HG02798 (cell line): ENCODE measurements around the gene ANTXR1.
"Not testable (repeated sequence)": the region's sequence is repeated elsewhere in the genome, so short reads cannot be mapped to it uniquely, and the experiment has no call there.

ENCODE experiments used
- ATAC-seq: cut with Tn5 transposase; IDR thresholded peaks from one replicate; pipeline ENCODE4 v1.9.1; 2021; ENCODE audit warnings: mild to moderate bottlenecking; ENCODE audit not compliant: unreplicated experiment, poor library complexity

ANTXR1 gene

GRCh38 chr2:69247583-69247982 lies 234.6 kb downstream of the ANTXR1 start:
- ATAC-seq: no peak

GRCh38 chr2:69248232-69248631 lies 235.3 kb downstream of the ANTXR1 start:
- no peak for ATAC-seq

- ATAC-seq: no peak
Measured at GRCh38 chr2:69250981-69251380, 238.0 kb downstream of the ANTXR1 start.

GRCh38 chr2:69251943-69252342 lies 239.0 kb downstream of the ANTXR1 start:
- ATAC-seq: no peak

- no peak for ATAC-seq
Measured at GRCh38 chr2:69253112-69253511, 240.1 kb downstream of the ANTXR1 start.

DNA sequence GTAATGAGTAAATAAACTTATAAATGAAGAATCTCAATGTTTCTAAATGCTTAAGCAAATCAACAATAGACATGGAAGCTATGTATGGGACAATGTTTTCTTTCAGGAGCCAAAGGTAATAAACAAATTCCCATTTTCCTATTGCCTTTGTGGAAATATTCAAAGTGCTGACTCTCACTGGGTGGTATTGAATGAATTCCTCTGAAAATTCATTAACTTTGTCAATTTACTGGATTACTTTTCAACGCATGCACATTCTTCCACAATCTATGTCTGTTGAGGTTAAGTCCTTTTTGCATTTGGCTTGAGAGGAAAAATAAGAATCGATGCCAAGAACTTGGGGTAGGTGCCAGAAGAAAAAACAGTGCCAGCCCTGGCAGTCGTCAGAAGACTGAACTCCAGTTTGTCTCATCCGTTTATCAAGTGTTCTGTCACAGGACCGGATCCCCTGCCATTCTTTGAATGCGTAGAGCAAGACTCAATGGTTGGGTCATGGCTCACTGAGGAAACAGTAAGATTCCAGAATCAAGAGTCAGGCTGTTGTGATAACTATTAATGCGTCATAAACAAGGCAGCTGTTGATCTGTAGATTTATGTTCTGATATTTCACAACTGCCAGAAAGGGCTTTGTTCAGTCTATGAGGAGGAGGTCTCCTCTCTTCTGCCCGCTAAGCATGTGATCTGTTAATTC lies 240.8 kb downstream of the ANTXR1 start:
- ATAC-seq: no peak

GRCh38 chr2:69255760-69256159 lies 242.8 kb downstream of the ANTXR1 start:
- no peak for ATAC-seq

- ATAC-seq: not testable (repeated sequence)
Measured at GRCh38 chr2:69259994-69260591, 247.1 kb downstream of the ANTXR1 start.

- ATAC-seq: no peak
Measured at GRCh38 chr2:69260666-69261065, 247.7 kb downstream of the ANTXR1 start.

- ATAC-seq: no peak
Measured at GRCh38 chr2:69269330-69269729, 256.4 kb downstream of the ANTXR1 start.

- no peak for ATAC-seq
Measured at GRCh38 chr2:69271831-69272257, 258.9 kb downstream of the ANTXR1 start.

DNA sequence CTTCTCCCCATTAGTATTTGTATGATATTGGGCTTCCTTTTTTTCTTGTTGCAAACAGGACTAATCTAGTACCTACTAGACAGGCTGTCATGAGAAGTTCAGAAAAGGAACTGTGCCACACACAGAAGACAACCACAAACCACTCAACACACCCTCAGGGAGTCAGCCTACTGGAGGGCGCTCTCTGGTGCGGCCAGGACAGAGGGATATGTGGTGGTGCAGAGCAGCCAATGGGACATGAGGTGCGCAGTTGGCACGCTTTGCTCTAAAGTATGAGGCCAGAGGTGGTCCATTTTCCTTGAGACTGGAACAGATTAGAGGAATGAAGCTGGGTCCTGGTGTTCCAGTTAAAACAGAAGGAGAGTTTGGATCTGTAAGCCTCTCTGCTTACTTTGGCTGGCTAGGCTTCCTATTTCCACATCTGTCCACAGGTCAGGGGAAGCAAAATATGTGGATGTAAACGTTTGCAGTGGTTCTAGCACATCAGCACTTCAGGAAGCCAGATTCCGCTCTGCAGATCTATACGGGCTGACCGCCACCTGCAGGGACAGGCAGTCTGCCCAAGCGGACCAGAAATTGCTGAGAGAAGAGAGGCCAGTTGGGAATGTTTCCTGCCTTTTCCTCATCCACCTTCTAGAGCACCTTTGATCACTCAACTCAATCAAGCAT lies 260.0 kb downstream of the ANTXR1 start:
- ATAC-seq: no peak

DNA sequence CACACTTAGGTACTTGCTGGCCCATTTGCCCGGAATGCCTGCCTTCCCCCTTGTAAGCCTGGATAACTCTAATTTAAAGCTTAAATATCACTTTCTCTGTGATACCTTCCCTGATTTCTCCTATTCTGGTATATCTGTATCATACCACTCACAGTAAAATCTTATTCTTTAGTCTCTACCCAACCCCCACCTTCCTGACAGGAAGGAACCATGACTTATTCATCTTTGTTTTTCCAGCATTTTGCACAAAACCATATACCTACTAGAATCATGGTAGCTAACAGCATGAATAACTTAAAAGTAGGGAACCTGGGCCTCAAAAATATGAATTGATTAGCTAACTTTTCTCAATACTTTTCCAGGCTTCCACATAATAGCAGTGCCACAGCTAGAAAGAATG lies 262.5 kb downstream of the ANTXR1 start:
- ATAC-seq: no peak

DNA sequence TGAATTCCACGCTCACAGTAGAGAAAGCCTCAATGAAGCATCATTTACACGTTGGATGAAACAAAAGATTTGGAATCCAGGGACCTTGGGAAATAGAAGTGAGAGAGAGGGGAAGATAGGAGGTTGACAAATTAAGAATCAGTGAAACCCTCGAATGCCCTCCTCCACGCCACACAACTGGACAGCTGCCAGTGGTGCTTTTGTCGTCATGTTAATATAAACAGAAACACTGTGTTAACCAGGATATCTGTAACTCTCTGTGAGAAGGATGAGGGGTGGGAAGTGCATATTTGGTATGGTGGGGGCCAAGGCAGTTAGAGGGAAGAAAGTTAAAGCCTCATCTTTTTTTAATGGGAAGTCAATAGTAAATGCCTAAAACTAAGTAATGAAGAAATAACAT lies 265.4 kb downstream of the ANTXR1 start:
- ATAC-seq: no peak

GRCh38 chr2:69279211-69279610 lies 266.2 kb downstream of the ANTXR1 start:
- ATAC-seq: no peak

- ATAC-seq: no peak
Measured at GRCh38 chr2:69279931-69280681, 267.1 kb downstream of the ANTXR1 start.

GRCh38 chr2:69280796-69281412 lies 267.9 kb downstream of the ANTXR1 start:
- ATAC-seq: no peak

DNA sequence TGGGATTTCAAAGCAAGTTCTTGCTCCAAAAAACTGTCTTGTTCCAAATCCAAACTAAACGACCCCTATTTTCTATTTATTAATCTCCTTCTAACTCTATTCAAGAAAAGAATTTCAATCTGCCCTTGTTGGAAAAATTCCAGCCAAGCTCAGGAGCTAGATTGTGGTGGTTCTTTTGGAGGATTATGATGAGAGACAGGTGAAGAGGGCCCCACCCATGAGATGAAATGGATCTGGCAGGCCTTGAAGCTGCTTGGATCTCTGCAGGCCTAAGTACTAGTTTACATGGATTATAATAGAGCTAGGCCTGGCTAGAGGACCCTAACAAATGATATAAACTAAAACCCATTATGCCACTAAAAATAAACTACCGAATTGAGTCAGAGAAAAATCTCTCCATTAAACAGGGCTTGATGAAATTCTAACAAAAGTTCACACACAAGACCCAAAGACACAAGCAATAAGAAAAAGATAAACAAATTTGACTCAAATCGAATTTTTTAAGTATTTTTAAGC lies 272.5 kb downstream of the ANTXR1 start:
- ATAC-seq: no peak

DNA sequence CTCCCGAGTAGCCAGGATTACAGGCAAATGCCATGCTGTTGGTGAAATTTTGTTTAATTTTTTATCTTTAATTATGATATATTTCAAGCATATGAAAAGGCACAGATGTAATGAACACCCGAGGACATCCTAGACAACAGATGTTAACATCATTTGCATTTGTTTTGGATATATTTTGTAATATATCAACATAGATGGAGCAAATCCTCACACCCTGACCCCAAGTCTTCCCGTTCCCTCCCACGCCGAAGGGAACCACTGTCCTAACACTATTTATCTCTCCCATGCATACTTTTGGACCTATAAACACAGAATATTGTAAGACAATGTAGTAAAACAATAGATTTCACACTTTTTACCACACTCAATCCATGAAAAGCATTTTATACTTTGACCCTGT lies 274.6 kb downstream of the ANTXR1 start:
- no peak for ATAC-seq

DNA sequence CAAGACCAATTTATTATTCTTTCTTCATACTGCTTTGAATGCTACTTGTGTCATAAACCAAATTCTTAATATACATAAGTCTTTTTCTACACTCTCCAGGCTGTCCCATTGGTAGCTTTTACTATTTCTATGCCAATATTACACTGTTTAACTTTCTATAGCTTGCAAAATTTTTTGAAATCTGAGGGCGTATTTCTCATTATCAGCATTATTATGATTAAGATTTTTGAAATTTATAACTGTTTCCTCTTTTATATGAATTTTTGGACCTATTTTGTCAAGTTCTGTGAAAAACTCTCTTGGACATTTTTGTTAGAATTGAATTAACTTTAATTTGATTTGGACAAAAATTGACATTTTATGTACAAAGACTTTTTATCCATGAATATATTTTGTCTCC lies 275.4 kb downstream of the ANTXR1 start:
- ATAC-seq: no peak
